Measurements from ENCODE around the gene CRYBG3. TPM values are rescaled to one million over a fixed set of nuclear protein-coding genes. Genes with fewer than 3 reads are reported as not detected.

The CRYBG3 gene
- total and polyA plus RNA-seq, 2 experiments from 2014 or later, result 2.7 to 20.9 TPM

- Histone ChIP-seq H3K4me3 (no peak overlapping the region), H3K27me3 (no peaks in the 10 kb centered on the region), H3K9me3 (ENCODE audit: low read depth) (no peaks in the 10 kb centered on the region), H3K27ac (peak overlapping the region; percentile 42), H3K36me3 (no peaks in the 10 kb centered on the region), H3K4me1 (ENCODE audit: low read depth) (peaks cover 13% of the 10 kb centered on the region)
- TF ChIP-seq, protein P1, sequence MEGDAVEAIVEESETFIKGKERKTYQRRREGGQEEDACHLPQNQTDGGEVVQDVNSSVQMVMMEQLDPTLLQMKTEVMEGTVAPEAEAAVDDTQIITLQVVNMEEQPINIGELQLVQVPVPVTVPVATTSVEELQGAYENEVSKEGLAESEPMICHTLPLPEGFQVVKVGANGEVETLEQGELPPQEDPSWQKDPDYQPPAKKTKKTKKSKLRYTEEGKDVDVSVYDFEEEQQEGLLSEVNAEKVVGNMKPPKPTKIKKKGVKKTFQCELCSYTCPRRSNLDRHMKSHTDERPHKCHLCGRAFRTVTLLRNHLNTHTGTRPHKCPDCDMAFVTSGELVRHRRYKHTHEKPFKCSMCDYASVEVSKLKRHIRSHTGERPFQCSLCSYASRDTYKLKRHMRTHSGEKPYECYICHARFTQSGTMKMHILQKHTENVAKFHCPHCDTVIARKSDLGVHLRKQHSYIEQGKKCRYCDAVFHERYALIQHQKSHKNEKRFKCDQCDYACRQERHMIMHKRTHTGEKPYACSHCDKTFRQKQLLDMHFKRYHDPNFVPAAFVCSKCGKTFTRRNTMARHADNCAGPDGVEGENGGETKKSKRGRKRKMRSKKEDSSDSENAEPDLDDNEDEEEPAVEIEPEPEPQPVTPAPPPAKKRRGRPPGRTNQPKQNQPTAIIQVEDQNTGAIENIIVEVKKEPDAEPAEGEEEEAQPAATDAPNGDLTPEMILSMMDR (IDR thresholded peaks at IDR 0.05; ENCODE audit: low read depth, low read length), result no peak
- DNase-seq (ENCODE audit: low read depth in 1 of 2, low spot score in 1 of 2), result peak in 1 of 2 donors; percentile 28
Observed at GRCh38 chr3:97910931-97911351, 89.1 kb downstream of the CRYBG3 start.

GRCh38 chr3:97911459-97911858 lies 89.6 kb downstream of the CRYBG3 start:
- H3K9me3 ChIP-seq (ENCODE audit: low read depth), result no peaks in the 10 kb centered on the region
- peak overlapping the region; percentile 42 for H3K27ac ChIP-seq
- no peaks in the 10 kb centered on the region for H3K27me3 ChIP-seq
- DNase-seq (ENCODE audit: low read depth in 1 of 2, low spot score in 1 of 2), result no peak
- TF ChIP-seq, protein P1 (IDR thresholded peaks at IDR 0.05; ENCODE audit: low read depth, low read length), result no peak
- no peaks in the 10 kb centered on the region for H3K36me3 ChIP-seq
- peaks cover 13% of the 10 kb centered on the region for H3K4me1 ChIP-seq (ENCODE audit: low read depth)
- no peak overlapping the region for H3K4me3 ChIP-seq

GRCh38 chr3:97914388-97914787 lies 92.6 kb downstream of the CRYBG3 start:
- no peaks in the 10 kb centered on the region for H3K36me3 ChIP-seq
- H3K4me1 ChIP-seq (ENCODE audit: low read depth), result peaks cover 13% of the 10 kb centered on the region
- H3K9me3 ChIP-seq (ENCODE audit: low read depth), result no peaks in the 10 kb centered on the region
- H3K27ac ChIP-seq, result no peak overlapping the region
- TF ChIP-seq, protein P1 (IDR thresholded peaks at IDR 0.05; ENCODE audit: low read depth, low read length), result no peak
- no peak overlapping the region for H3K4me3 ChIP-seq
- peak in 1 of 2 donors; percentile 24 for DNase-seq (ENCODE audit: low read depth in 1 of 2, low spot score in 1 of 2)
- no peaks in the 10 kb centered on the region for H3K27me3 ChIP-seq

DNA sequence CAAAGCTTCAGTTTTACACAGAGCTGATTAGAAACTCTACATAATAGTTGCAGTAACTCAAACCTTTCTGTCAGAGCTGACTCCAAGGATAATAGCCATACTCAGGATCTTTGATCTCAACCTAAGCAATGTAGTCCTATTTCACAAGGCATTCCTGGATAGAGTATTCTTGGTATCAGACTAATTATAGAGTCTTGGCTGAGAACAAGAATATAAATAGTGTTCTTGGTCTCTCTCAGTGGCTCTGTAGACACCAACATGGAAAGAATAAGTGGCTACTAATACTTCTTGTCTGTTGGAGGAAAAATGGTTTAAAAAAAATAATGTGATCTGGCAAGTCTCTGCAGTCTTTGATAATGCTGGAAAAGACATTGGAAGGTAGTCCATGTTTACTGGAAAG lies 94.8 kb downstream of the CRYBG3 start:
- Histone ChIP-seq H3K27me3 (no peaks in the 10 kb centered on the region), H3K27ac (no peak overlapping the region), H3K4me3 (no peak overlapping the region), H3K4me1 (ENCODE audit: low read depth) (peaks cover 2% of the 10 kb centered on the region), H3K9me3 (ENCODE audit: low read depth) (no peaks in the 10 kb centered on the region), H3K36me3 (no peaks in the 10 kb centered on the region)
- DNase-seq (ENCODE audit: low read depth in 1 of 2, low spot score in 1 of 2), result no peak
- TF ChIP-seq, protein P1 (IDR thresholded peaks at IDR 0.05; ENCODE audit: low read depth, low read length), result no peak

DNA sequence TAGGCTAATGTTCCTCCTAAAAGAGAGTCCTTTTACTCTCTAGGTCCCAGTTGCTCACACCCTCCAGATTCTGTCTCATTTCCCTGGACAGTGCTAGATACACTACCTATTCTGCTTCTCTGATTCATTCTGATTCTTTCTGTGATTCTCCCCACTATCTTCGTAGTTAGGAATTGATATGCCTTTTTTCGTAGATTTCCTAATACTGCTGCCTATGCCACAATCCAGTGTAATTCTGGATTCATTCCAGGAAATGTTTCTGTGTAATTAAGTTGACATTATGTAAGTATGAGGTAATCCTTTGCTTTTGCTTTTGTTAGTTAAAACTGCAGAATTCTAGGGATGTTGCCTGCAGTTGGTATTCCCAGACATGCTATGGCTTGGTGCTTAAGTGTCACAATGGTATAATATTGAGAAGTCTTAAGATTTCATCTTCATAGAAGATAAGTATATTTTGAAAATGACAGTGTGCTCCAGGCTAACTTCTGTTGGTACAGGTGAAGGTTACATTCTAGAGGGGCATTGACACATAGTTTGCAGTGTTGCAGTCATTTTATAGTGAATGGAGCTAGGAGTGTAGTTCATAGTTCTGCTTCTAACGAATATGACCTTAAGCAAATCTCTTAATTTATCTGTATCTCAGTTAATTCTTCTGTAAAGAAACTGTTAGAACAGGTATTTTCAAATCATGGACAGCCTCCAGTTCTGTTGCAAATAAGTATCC lies 96.2 kb downstream of the CRYBG3 start:
- H3K4me3 ChIP-seq, result no peak overlapping the region
- DNase-seq (ENCODE audit: low read depth in 1 of 2, low spot score in 1 of 2), result peak in 1 of 2 donors; percentile 65
- no peak overlapping the region for H3K27ac ChIP-seq
- no peaks in the 10 kb centered on the region for H3K9me3 ChIP-seq (ENCODE audit: low read depth)
- H3K4me1 ChIP-seq (ENCODE audit: low read depth), result no peaks in the 10 kb centered on the region
- H3K27me3 ChIP-seq, result no peaks in the 10 kb centered on the region
- TF ChIP-seq, protein P1 (IDR thresholded peaks at IDR 0.05; ENCODE audit: low read depth, low read length), result no peak
- H3K36me3 ChIP-seq, result no peaks in the 10 kb centered on the region

All from cardiac muscle cell (in vitro differentiated cells and primary cell).